GM19099 (cell line): ENCODE results near the gene MAP3K5.

Source experiments
- POLR2A ChIP-seq: IDR thresholded peaks from 3 replicates; pipeline ENCODE4 v1.6.1; 2011; ENCODE audit warnings: low read depth; ENCODE audit not compliant: insufficient read length; ENCODE audit errors: extremely low read depth

MAP3K5 gene

GRCh38 chr6:136582711-136583471, 209.4 kb downstream of the MAP3K5 start:
- TF ChIP-seq POLR2A: no peak

DNA sequence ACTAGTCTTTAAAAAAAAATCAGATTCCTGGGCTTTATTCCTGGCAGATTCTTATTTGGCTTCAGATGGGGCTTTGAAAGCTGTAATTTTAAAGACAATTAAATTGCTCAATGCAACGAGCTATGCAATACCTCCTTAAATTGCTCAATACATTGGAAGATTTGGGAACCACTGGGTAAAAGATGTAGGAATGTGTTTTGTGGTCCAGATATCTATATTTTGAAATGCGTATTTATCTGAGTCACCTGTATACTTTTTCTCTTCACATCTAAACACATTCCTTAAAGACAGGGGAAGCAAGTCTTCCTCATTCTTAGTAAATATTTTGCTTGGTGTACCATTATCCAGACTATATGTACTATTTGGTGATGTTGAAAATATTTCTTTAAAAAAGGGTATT, 212.5 kb downstream of the MAP3K5 start:
- TF ChIP-seq POLR2A: no peak

DNA sequence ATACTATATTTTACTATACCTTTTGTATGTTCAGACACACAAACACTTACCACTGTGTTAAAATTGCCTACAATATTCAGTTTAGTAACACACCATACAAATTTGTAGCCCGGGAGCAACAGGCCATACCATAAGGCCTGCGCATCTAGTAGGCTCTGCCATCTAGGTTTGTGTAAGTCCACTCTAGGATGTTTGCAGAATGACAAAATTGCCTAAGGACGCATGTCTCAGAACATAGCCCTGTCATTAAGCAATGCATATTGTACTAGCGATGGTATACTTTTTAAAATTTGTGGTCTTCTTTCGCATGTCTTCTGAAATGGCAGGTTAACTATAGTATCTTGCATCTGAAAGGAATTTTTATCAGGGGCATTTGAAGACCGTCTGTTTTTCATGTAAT, 215.5 kb downstream of the MAP3K5 start:
- no peak for TF ChIP-seq POLR2A

DNA sequence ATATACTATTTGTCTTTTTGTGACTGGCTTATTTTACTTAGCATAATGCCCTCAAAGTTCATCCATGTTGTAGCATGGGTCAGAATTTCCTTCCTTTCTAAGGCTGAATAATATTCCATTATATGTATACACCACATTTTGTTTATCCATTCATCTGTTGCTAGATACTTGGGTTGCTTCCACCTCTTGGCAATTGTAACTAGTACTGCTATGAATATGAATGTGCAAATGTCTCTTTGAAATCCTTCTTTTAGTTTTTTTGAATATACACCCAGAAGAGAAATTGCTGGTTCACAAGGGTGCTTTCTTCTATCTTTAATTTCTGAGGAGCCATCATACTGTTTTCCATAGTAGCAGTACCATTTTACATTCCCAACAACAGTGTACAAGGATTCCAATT, 220.8 kb downstream of the MAP3K5 start:
- TF ChIP-seq POLR2A: no peak

- no peak for TF ChIP-seq POLR2A
Observed at GRCh38 chr6:136571065-136571464, 221.2 kb downstream of the MAP3K5 start.

- no peak for TF ChIP-seq POLR2A
Observed at GRCh38 chr6:136568129-136568528, 224.1 kb downstream of the MAP3K5 start.

DNA sequence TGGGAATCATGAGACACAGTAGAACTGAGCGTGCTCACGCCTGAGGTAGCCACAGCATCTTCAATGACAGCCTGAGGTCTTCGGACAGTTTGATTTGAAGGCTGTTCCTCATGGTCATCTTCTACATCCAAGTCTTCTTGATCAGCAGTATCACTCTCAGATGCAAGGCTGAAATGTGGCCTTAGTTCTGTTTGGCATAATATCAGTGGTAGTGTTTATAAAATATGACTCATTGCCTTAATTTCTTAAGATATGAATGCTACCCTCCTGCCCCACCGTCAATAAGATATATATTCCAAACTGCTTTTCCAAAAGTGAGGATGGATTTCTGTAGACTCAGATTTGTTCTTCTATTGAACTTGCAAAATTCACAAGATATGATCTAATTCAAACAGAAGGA, 224.6 kb downstream of the MAP3K5 start:
- TF ChIP-seq POLR2A: no peak

DNA sequence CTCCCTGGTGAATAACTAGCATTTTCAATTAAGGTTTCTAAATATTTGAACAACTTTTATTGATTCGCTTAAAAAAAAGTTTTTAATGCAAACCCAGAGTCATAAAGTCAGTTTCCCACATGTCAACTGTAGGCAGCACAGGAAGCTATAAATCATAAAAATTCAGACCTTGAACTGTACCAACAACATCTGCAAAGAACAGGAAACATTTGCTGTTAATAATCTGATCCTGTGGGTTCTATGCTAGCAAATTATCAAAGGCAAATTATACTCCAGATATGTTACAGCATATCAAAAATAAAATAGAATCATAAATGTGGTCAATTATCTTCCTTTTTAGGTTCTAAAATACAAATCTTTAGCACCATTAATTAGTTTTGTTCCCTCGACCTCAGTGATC, 225.4 kb downstream of the MAP3K5 start:
- TF ChIP-seq POLR2A: no peak

GRCh38 chr6:136566007-136566487, 226.2 kb downstream of the MAP3K5 start:
- TF ChIP-seq POLR2A: no peak

DNA sequence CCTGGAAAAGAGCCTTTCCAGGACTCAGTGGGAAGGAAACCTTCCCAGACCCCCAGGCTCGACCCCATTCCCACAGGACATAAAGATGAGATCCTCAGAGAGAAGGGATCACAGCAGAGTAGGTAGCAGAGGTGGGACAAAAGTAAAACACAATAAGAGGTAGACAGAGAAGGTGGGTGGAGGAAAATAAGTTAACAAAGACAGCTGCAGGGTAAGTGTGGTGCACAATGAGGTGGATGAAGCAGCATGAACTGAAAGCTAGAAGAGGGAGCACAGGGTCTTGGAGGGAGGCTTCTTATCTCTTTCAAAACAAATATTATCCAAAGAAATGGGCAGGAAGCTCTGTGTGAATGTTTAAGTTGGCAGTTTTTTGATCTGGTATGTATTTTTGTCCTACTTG, 228.1 kb downstream of the MAP3K5 start:
- no peak for TF ChIP-seq POLR2A

- no peak for TF ChIP-seq POLR2A
Observed at GRCh38 chr6:136563386-136564152, 228.7 kb downstream of the MAP3K5 start.

- no peak for TF ChIP-seq POLR2A
Observed at GRCh38 chr6:136562211-136562610, 230.1 kb downstream of the MAP3K5 start.

DNA sequence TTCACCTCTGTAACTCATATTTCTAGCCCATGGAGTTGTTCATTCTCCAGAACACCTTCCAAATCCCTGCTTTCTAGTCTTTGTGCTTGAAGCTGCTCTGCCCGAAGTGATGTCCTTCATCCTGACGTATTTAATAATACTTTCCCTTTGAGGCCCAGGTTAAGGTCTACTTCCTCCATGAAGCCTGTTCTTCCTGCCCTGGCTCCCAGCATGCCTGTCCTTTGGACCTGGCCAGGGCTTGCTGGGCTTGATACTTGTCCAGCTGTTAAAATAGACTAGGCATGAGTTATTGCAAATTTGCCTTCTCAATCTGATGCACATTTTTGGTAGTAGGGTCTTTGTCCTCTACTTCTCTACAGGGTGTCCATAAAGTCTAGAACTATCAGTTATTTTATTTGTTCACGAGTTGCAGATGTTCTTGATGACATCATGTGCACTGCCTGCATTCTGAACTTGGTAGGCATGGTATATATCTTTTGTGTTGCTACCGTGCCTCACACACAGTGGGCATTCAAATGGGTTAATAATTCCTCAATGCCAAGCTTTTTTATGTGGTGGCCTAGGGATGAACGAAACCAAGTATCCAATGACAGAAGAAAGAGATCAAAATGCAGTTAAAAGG, 239.0 kb downstream of the MAP3K5 start:
- TF ChIP-seq POLR2A: no peak

DNA sequence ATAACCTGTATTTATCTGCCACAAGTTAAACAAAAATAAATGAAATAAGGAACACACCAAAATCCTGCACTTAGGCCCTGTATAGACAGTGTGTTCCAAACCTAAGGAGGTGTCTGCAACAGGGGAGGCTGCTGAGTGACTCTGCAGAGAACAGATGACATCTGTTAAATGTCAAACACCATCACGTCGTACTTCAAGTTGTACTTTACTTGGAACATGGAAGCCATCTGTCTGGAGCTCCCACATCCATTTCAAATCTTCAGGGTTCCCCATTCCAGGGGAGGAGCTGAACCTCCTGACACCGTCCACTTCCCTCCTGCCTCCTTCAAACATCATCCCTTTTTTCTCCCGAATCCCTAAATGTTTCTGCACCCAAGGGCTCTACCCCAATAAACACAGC, 240.2 kb downstream of the MAP3K5 start:
- no peak for TF ChIP-seq POLR2A

DNA sequence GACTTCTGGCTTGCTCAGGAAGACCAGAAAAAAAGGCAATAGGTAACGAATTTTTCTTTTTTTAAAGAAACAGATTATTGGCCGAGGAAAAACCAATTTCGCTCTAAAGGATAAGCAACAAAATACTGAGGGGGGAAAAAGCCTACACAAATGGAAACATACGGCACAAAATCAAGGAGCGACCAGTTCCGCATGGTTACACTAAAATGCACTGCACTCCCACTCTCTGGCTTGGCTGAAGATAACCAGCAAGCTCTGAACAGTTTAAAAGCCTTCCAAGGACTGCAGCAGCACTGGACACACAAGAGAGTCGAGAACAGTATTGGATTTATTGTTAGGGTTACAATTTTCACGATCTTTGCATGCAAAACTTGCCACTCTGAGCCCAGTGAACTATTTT, 241.2 kb downstream of the MAP3K5 start:
- TF ChIP-seq POLR2A: no peak

DNA sequence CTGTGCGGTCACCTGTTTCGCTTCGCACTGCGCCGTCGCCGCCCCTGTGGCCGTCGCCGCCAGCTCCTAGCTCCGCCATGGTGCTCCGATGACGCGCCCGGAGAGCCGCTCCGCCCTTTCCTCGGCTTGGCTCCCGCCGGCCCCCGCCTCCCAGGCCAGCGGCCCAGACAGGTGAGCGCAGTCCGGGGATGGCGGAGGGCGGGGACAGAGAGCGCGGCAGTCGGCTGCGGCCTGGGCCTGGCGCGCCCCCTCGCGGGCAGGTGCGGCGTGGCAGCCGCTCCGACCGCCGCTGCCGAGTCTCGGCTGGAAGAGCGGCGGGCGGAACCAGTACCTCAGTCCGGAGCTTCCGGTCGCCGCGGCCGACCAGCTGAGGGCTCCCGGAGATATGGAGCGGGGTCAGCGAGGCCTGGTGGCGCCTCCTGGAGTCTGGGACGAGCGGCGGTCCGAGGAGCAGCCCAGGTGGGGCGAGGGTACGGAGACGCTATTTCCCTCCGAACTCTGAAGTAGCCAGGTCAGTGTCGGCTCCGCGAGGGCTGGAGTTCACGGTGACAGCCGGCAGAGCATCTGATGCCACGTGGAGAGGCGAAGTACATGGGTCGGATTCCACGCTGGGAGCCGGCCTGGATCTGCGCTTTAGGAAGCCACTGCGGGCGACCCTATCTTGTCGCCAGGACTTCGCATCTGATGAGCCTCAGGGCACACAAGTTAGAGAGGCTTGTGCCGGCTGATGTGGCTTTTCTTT, 241.8 kb downstream of the MAP3K5 start, which contains the start of gene MAP7:
TSS of gene MAP7 (minus strand) at position 93 of the 742 bp plus-strand sequence. CDS start at position 79, 14 bp downstream.
- no peak for TF ChIP-seq POLR2A

DNA sequence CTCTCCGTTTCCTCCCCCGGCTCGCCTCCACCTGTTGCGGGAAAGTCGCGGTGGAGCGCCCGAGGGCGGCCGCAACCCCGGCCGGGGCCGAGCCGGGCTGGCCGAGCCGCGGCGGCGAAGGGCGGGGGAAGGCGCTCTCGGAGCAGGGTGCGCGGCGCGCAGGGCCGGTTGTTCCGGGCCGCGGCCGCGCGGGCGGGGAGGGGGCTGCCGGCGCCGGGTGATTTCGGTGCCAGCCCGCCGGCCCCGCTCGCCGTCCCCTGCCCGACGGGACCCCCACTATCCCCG, 242.3 kb downstream of the MAP3K5 start:
- TF ChIP-seq POLR2A: no peak
